GM13977 (cell line): ENCODE results near the gene GRAMD1C.

Experiments used
- DNase-seq: peaks from one replicate; pipeline ENCODE4 v3.0.0; 2012; ENCODE audit warnings: low spot score
- in situ Hi-C: fragments of 300-500 bp; cut with MboI; formaldehyde crosslinking; loops from one replicate; pipeline ENCODE4 v1.12.0; 2022; ENCODE audit warnings: low sequenced_read_pairs, low pct_unique_long_range_greater_than_20kb, mixed read lengths, inconsistent platforms; ENCODE audit not compliant: unreplicated experiment
- TF ChIP-seq, protein P1 (sequence below): IDR thresholded peaks from 2 replicates; pipeline ENCODE4 v1.5.1; 2012; ENCODE audit warnings: mild to moderate bottlenecking, control low read depth; ENCODE audit not compliant: insufficient read depth; ENCODE audit errors: extremely low read depth, missing control alignments

GRAMD1C gene

DNA sequence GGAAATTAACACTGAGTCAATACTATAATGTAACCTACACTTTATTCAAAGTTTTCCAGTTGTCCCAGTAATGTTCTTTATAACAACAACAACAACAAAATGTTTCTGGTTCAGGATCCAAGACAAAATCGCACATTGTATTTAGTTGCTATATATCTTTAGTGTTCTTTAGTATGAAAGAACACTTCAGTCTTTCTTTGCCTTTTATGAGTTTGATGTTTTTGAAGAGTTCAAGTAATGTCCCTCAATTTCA lies 7.6 kb upstream of the GRAMD1C start:
- no peak for DNase-seq
- TF ChIP-seq, protein P1, sequence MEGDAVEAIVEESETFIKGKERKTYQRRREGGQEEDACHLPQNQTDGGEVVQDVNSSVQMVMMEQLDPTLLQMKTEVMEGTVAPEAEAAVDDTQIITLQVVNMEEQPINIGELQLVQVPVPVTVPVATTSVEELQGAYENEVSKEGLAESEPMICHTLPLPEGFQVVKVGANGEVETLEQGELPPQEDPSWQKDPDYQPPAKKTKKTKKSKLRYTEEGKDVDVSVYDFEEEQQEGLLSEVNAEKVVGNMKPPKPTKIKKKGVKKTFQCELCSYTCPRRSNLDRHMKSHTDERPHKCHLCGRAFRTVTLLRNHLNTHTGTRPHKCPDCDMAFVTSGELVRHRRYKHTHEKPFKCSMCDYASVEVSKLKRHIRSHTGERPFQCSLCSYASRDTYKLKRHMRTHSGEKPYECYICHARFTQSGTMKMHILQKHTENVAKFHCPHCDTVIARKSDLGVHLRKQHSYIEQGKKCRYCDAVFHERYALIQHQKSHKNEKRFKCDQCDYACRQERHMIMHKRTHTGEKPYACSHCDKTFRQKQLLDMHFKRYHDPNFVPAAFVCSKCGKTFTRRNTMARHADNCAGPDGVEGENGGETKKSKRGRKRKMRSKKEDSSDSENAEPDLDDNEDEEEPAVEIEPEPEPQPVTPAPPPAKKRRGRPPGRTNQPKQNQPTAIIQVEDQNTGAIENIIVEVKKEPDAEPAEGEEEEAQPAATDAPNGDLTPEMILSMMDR: no peak
- in situ Hi-C loops: no loop called here

DNA sequence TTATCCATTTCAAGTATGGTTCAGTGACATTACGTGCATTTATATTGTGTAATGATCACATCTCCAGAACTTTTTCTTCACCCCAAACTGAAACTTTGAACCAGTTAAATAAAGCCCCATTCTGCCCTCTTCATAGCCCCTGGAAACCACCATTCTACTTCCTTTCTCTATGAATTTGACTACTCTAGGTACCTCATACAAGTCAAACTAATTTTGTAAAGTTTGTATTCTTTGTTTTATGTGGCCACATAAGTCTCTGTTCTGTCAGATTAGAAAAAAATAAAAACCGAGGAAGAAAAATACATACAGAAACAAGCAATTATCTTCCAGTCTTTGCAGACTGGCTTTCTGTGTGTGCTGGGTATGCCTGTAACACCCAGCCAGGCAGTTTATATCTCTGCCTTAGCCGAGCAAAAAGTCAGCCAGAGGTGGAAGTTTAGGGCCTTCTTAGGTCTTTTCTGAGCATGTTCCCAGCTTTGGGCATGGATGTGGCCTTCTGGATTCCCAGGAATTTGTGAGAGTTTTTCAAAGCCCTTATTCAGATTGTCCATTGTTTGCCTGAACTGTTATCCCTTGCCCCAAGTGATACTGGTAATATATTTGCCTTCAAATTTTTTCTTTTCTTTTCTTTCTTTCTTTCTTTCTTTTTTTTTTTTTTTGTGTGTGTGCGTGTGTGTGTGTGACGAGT lies 6.0 kb upstream of the GRAMD1C start:
- TF ChIP-seq, protein P1: no peak
- no peak for DNase-seq
- in situ Hi-C loops: no loop called here

DNA sequence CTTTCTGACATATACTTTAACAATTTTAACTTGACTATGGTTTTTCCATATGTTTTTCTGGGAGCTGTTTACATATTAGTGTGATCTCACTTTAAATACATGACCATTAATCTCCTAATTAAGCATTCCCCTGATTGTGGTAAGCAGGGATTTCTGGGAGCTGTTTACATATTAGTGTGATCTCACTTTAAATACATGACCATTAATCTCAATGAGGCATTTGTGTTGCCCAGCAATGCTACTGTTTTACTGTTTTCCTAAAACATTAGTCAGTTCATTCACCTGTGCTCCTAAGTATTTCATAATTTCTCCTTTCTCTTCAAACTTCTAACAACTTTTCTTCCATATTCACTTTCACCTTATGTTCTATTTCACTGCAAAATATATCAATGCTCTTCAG lies 3.6 kb upstream of the GRAMD1C start:
- in situ Hi-C loops: no loop called here
- TF ChIP-seq, protein P1: no peak
- DNase-seq: no peak

DNA sequence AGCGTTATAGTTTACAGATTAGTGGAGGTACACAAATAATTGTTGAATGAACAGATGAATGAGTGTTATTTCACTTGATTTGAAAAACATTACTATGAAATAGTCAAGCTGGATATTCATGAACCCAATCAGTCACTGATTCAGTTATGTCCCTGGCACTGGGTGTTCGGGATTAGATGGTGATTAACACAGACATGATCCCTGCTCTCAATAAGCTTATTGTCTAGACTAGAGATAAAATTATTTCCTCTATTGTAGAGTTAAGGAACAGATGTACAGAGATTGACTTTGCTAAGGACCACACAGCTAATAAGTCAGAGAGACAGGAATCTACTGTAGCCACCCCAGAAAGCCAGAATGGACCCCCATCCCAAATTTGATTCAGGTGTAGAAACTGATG lies 963 bp downstream of the GRAMD1C start:
- in situ Hi-C loops: no loop called here
- TF ChIP-seq, protein P1: no peak
- no peak for DNase-seq

DNA sequence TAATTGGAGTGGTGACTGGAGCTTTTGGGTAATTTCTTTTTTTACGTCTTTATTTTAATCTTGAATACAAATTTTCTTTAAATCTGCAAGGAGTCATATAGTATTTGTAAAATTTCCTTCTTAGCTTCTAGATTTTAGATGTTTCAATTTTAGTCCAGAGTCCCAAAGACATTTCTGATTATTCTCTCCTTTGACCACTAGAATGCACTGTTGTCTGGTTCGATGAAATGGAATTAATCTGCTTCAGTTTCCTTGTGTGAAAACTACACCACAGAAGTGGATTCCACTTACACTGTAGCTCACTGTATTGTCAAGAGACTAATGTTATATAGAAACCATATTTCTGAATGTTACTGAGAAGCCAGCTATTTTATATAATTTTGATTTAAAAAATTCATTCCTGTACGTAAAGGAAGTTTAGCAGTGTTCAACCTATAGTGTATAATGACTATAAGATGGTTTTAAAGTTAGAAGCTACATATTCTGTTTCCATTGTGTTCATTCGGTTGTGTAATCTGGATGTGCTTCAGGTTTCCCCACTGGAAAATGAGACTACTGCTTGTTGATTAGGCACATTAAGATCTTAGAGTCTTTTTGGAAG lies 6.1 kb downstream of the GRAMD1C start:
- in situ Hi-C loops: no loop called here
- DNase-seq: peak; percentile 61
- TF ChIP-seq, protein P1: peak; percentile 64

DNA sequence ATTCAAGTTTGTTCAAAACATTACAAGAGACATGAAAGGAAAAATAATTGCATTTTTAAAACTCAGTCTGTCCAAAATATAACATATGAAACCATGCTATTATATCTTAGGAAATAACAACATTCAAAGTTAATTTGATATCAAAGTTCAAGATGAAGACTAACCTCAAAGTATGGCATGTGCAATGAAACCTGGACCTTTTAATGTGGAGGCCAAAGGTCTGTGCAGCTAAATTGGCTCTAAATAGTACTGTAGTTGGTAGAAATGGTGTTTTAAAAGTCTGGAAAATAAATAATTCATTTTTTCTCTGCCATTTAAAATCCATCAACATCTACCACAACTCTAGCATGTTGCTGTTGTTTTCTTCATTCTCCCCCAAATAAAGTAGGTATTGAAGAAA lies 8.7 kb downstream of the GRAMD1C start:
- in situ Hi-C loops: no loop called here
- TF ChIP-seq, protein P1: no peak
- no peak for DNase-seq
